GM19099 (cell line): ENCODE measurements around the gene NUP93.

Experiments
- POLR2A ChIP-seq: IDR thresholded peaks from 3 replicates; pipeline ENCODE4 v1.6.1; 2011; ENCODE audit warnings: low read depth; ENCODE audit not compliant: insufficient read length; ENCODE audit errors: extremely low read depth

The NUP93 gene

GRCh38 chr16:56807011-56807675, 77.2 kb downstream of the NUP93 start:
- TF ChIP-seq POLR2A = no peak

GRCh38 chr16:56810954-56811353, 81.0 kb downstream of the NUP93 start:
- TF ChIP-seq POLR2A = no peak

- TF ChIP-seq POLR2A = no peak
These were observed 83.0 kb downstream of the NUP93 start for GRCh38 chr16:56812884-56813283.

GRCh38 chr16:56814537-56815432, 84.9 kb downstream of the NUP93 start:
- TF ChIP-seq POLR2A = no peak

GRCh38 chr16:56815721-56816120, 85.8 kb downstream of the NUP93 start:
- no peak for TF ChIP-seq POLR2A

- no peak for TF ChIP-seq POLR2A
These were observed 87.1 kb downstream of the NUP93 start for GRCh38 chr16:56817056-56817455.

- no peak for TF ChIP-seq POLR2A
These were observed 88.0 kb downstream of the NUP93 start for GRCh38 chr16:56817938-56818337.

- no peak for TF ChIP-seq POLR2A
These were observed 93.3 kb downstream of the NUP93 start for GRCh38 chr16:56823081-56823733.

- TF ChIP-seq POLR2A = no peak
These were observed 94.4 kb downstream of the NUP93 start for GRCh38 chr16:56824331-56824730.

GRCh38 chr16:56824804-56825203, 94.9 kb downstream of the NUP93 start:
- no peak for TF ChIP-seq POLR2A

GRCh38 chr16:56825826-56826225, 95.9 kb downstream of the NUP93 start:
- no peak for TF ChIP-seq POLR2A

- TF ChIP-seq POLR2A = no peak
These were observed 98.7 kb downstream of the NUP93 start for GRCh38 chr16:56828647-56829046.

GRCh38 chr16:56830669-56831068, 100.7 kb downstream of the NUP93 start:
- TF ChIP-seq POLR2A = no peak

GRCh38 chr16:56832768-56833167, 102.8 kb downstream of the NUP93 start:
- TF ChIP-seq POLR2A = no peak

GRCh38 chr16:56833243-56833970, 103.5 kb downstream of the NUP93 start:
- no peak for TF ChIP-seq POLR2A
